CD14-positive monocyte (primary cell): ENCODE data around the gene CCNL2. TPM values are rescaled to one million over a fixed set of nuclear protein-coding genes. Genes with fewer than 3 reads are reported as not detected.

ENCODE experiments used
- DNase-seq, 3 donors: peaks; one replicate each; pipeline ENCODE4 v3.0.0-alpha.2; 2011 to 2022
- H2AFZ ChIP-seq: 2 replicates; pipeline ENCODE4 v1.6.0; 2012; ENCODE audit warnings: mild to moderate bottlenecking, low read depth, low read length, inconsistent platforms; ENCODE audit not compliant: insufficient read depth, poor library complexity, severe bottlenecking
- H3K27ac ChIP-seq, 2 donors: 1 replicate in 1 of 2; 2 replicates in 1 of 2; pipeline ENCODE4 v1.5.1; 2012 to 2013; ENCODE audit warnings: low read length in 2 of 2, control low read depth in 1 of 2, inconsistent platforms in 1 of 2, low read depth in 1 of 2, mild to moderate bottlenecking in 1 of 2
- H3K27me3 ChIP-seq, 2 donors: one replicate each; pipeline versions ENCODE4 v1.6.0 to v1.6.1; 2011 to 2013; ENCODE audit warnings: low read length in 2 of 2; ENCODE audit not compliant: control insufficient read depth in 2 of 2, insufficient read depth in 2 of 2
- H3K36me3 ChIP-seq, 2 donors: replicated peaks in 1 of 2; 1 replicate in 1 of 2; 2 replicates in 1 of 2; pipeline versions ENCODE4 v1.5.1 to v1.6.1; 2012 to 2013; ENCODE audit warnings: low read length in 2 of 2, control low read depth in 1 of 2, inconsistent platforms in 1 of 2, mild to moderate bottlenecking in 1 of 2; ENCODE audit not compliant: insufficient read depth in 2 of 2, control insufficient read depth in 1 of 2
- H3K4me1 ChIP-seq, 2 donors: 1 replicate in 1 of 2; 2 replicates in 1 of 2; pipeline versions ENCODE4 v1.5.1 to v1.6.1; 2012 to 2013; ENCODE audit warnings: low read length in 2 of 2, control low read depth in 1 of 2, inconsistent platforms in 1 of 2, mild to moderate bottlenecking in 1 of 2, moderate library complexity in 1 of 2; ENCODE audit not compliant: insufficient read depth in 2 of 2, control insufficient read depth in 1 of 2
- H3K4me2 ChIP-seq: replicated peaks from 2 replicates; pipeline ENCODE3; 2012; ENCODE audit warnings: low read length, moderate library complexity, mild to moderate bottlenecking; ENCODE audit not compliant: poor library complexity, severe bottlenecking; ENCODE audit errors: extremely low read depth
- H3K4me3 ChIP-seq, 3 experiments: fragments of 200-600 bp in 1 of 3; sonication (generic) in 1 of 3; replicated peaks in 1 of 3; 1 replicate in 2 of 3; 2 replicates in 1 of 3; pipeline ENCODE4 v1.5.1; 2011 to 2013; ENCODE audit warnings: low read length in 3 of 3, mild to moderate bottlenecking in 3 of 3, control low read depth in 2 of 3, low read depth in 2 of 3, inconsistent platforms in 1 of 3, moderate library complexity in 1 of 3
- H3K79me2 ChIP-seq: 2 replicates; pipeline ENCODE4 v1.6.0; 2012; ENCODE audit warnings: mild to moderate bottlenecking, control low read depth, inconsistent platforms, low read length, moderate library complexity; ENCODE audit not compliant: insufficient read depth
- H3K9ac ChIP-seq: 2 replicates; pipeline ENCODE4 v1.6.0; 2017; ENCODE audit warnings: low read length, mild to moderate bottlenecking; ENCODE audit not compliant: insufficient read depth, poor library complexity, severe bottlenecking
- H3K9me3 ChIP-seq, 2 donors: replicated peaks in 1 of 2; 1 replicate in 1 of 2; 2 replicates in 1 of 2; pipeline versions ENCODE4 v1.5.1 to v1.6.1; 2012 to 2013; ENCODE audit warnings: low read length in 2 of 2, control low read depth in 1 of 2; ENCODE audit not compliant: control insufficient read depth in 1 of 2, insufficient read depth in 1 of 2
- H4K20me1 ChIP-seq: 2 replicates; pipeline ENCODE4 v1.6.0; 2012; ENCODE audit warnings: mild to moderate bottlenecking, low read length, control low read depth, moderate library complexity; ENCODE audit not compliant: insufficient read depth
- H3K27ac Mint-ChIP-seq, 7 donors: one replicate each; pipeline ENCODE4 v1.8.0; 2020; ENCODE audit warnings: mild to moderate bottlenecking in 7 of 7, mixed read lengths in 7 of 7, moderate library complexity in 6 of 7, inconsistent platforms in 2 of 7
- H3K27me3 Mint-ChIP-seq, 3 donors: one replicate each; pipeline ENCODE4 v1.8.0; 2021 to 2022; ENCODE audit warnings: low read depth in 3 of 3, mild to moderate bottlenecking in 3 of 3, mixed read lengths in 3 of 3, moderate library complexity in 3 of 3, inconsistent platforms in 1 of 3
- H3K36me3 Mint-ChIP-seq, 2 donors: one replicate each; pipeline ENCODE4 v1.8.0; 2020; ENCODE audit warnings: mixed read lengths in 2 of 2, inconsistent platforms in 1 of 2, mild to moderate bottlenecking in 1 of 2
- H3K4me1 Mint-ChIP-seq: one replicate; pipeline ENCODE4 v1.8.0; 2020; ENCODE audit warnings: mild to moderate bottlenecking, mixed read lengths
- H3K4me3 Mint-ChIP-seq, 2 donors: one replicate each; pipeline ENCODE4 v1.8.0; 2020; ENCODE audit warnings: mild to moderate bottlenecking in 2 of 2, mixed read lengths in 2 of 2, moderate library complexity in 1 of 2
- H3K9me3 Mint-ChIP-seq, 7 donors: one replicate each; pipeline ENCODE4 v1.8.0; 2020 to 2022; ENCODE audit warnings: mixed read lengths in 7 of 7, mild to moderate bottlenecking in 6 of 7, moderate library complexity in 6 of 7, inconsistent platforms in 2 of 7
- CTCF ChIP-seq: fragments of 200-600 bp; IDR thresholded peaks from one replicate; pipeline ENCODE4 v1.8.0; 2022; ENCODE audit warnings: antibody characterized with exemption, mild to moderate bottlenecking
- WGBS: methylation state at CpG from one replicate; pipeline ENCODE4 v1.1.5; 2013; ENCODE audit warnings: missing lambda C conversion rate; ENCODE audit not compliant: insufficient coverage; 5-methylcytosine and 5-hydroxymethylcytosine counted together
- intact Hi-C, 2 donors: fragments of 100-400 bp; cut with micrococcal nuclease; formaldehyde crosslinking; loops; one replicate each; pipeline versions ENCODE4 v1.15.0 to v1.15.1; 2023
- polyA plus RNA-seq, 3 donors: library from polyadenylated mRNA; depleted of rRNA in 1 of 3; unstranded in 2 of 3; stranded (reverse) in 1 of 3; fragments of 300-500 nt in 2 of 3; fragments of >200 nt in 1 of 3; fragmentation: Illumina TruSeq in 2 of 3; gene quantifications; 1 replicate in 2 of 3; 2 replicates in 1 of 3; pipeline ENCODE4 v1.2.3, GENCODE V29; 2012 to 2021

The CCNL2 gene
- polyA plus RNA-seq, 3 donors = 8.6 to 178 (median 10.4) TPM

- Histone ChIP-seq H3K36me3 (no peaks in the 10 kb centered on the region), H3K4me2 (no peak overlapping the region), H3K4me3 (no peak overlapping the region), H3K27ac (no peak overlapping the region), H3K9ac (no peak overlapping the region), H2AFZ (no peak overlapping the region), H4K20me1 (peaks cover 2% of the 10 kb centered on the region), H3K79me2 (no peaks in the 10 kb centered on the region), H3K27me3 (peaks cover 11 to 81% of the 10 kb centered on the region in 2 donors), H3K4me1 (no peaks in the 10 kb centered on the region), H3K9me3 (no peaks in the 10 kb centered on the region)
- peaks cover 0 to 10% (median 7%) of the 10 kb centered on the region in 7 donors for H3K9me3 Mint-ChIP-seq
- H3K27me3 Mint-ChIP-seq = peaks cover 68 to 99% (median 74%) of the 10 kb centered on the region in 3 donors
- 64% methylated on average over 2 of the region's 8 CpGs for WGBS
- intact Hi-C loops = no loop called here
- no peak for TF ChIP-seq CTCF
- H3K36me3 Mint-ChIP-seq = peaks cover 0 to 6% of the 10 kb centered on the region in 2 donors
- H3K4me3 Mint-ChIP-seq = no peak overlapping the region
- H3K4me1 Mint-ChIP-seq = peaks cover 4% of the 10 kb centered on the region
- H3K27ac Mint-ChIP-seq = no peak overlapping the region
- no peak for DNase-seq
These were observed 42.9 kb downstream of the CCNL2 start for GRCh38 chr1:1356166-1356795.

- no peak overlapping the region for H3K4me3 Mint-ChIP-seq
These were observed 43.7 kb downstream of the CCNL2 start for GRCh38 chr1:1355416-1355815.

More at GRCh38 chr1:1355416-1355815, 43.7 kb downstream of the CCNL2 start:
- H4K20me1 ChIP-seq = peaks cover 2% of the 10 kb centered on the region
- H3K4me1 ChIP-seq = no peaks in the 10 kb centered on the region
- peaks cover 11 to 74% of the 10 kb centered on the region in 2 donors for H3K27me3 ChIP-seq
- no peak overlapping the region for H3K27ac Mint-ChIP-seq
- H3K4me2 ChIP-seq = peak overlapping the region; percentile 15
- H3K9me3 ChIP-seq = no peaks in the 10 kb centered on the region
- H3K27me3 Mint-ChIP-seq = peaks cover 60 to 91% (median 67%) of the 10 kb centered on the region in 3 donors
- H3K27ac ChIP-seq = no peak overlapping the region
- peaks cover 0 to 6% of the 10 kb centered on the region in 2 donors for H3K36me3 Mint-ChIP-seq
- WGBS = 5% methylated on average over 46 of the region's 52 CpGs
- H2AFZ ChIP-seq = no peak overlapping the region
- DNase-seq = peak in 1 of 3 donors; percentile 22
- peaks cover 0 to 10% (median 5%) of the 10 kb centered on the region in 7 donors for H3K9me3 Mint-ChIP-seq
- H3K4me1 Mint-ChIP-seq = peaks cover 4% of the 10 kb centered on the region
- H3K36me3 ChIP-seq = no peaks in the 10 kb centered on the region
- no peak for TF ChIP-seq CTCF
- intact Hi-C loops = no loop called here
- no peaks in the 10 kb centered on the region for H3K79me2 ChIP-seq
- no peak overlapping the region for H3K4me3 ChIP-seq
- no peak overlapping the region for H3K9ac ChIP-seq
